B cell (primary cell): Measurements from ENCODE around the gene CMTM6. TPM values are rescaled to one million over a fixed set of nuclear protein-coding genes. Genes with fewer than 3 reads are reported as not detected.
A peak's percentile ranks its signal among the peaks of the same experiment; 100 is the strongest.

Source experiments
- ATAC-seq: fragments of 200-7000 bp; cut with Tn5 transposase; one replicate; pipeline ENCODE4 v1.10.0; 2021; ENCODE audit warnings: low read depth, mild to moderate bottlenecking, moderate number of reproducible peaks, moderate library complexity
- CTCF ChIA-PET: fragments of 350-600 bp; sonication (Branson Sonifier 250); formaldehyde crosslinking; loops from one replicate; lab custom pipeline; 2021; ENCODE audit warnings: antibody characterized with exemption, inconsistent platforms; lab: Charles Lee
- POLR2A ChIA-PET: fragments of 350-600 bp; sonication (Branson Sonifier 250); formaldehyde crosslinking; loops from one replicate; lab custom pipeline; 2021; ENCODE audit warnings: antibody characterized with exemption; lab: Charles Lee
- DNase-seq: peaks from one replicate; pipeline ENCODE4 v3.0.0; 2013
- H2AFZ ChIP-seq: 2 replicates; pipeline ENCODE4 v1.6.1; 2012; ENCODE audit warnings: mild to moderate bottlenecking, low read depth, low read length; ENCODE audit not compliant: insufficient read depth, poor library complexity, severe bottlenecking
- H3K27ac ChIP-seq, 2 donors: 1 replicate in 1 of 2; 2 replicates in 1 of 2; pipeline ENCODE4 v1.5.1; 2012 to 2013; ENCODE audit warnings: low read length in 2 of 2, mild to moderate bottlenecking in 2 of 2, moderate library complexity in 1 of 2
- H3K27me3 ChIP-seq, 4 experiments: fragments of 200-600 bp in 1 of 4; sonication (generic) in 1 of 4; replicated peaks in 1 of 4; 1 replicate in 2 of 4; 2 replicates in 2 of 4; pipeline versions ENCODE4 v1.6.1 to v1.7.0; 2013 to 2016; ENCODE audit warnings: low read length in 3 of 4, mild to moderate bottlenecking in 2 of 4, mixed read lengths in 1 of 4, moderate library complexity in 1 of 4; ENCODE audit not compliant: insufficient read depth in 4 of 4, control insufficient read depth in 3 of 4; ENCODE audit errors: control extremely low read depth in 1 of 4
- H3K36me3 ChIP-seq, 2 experiments: replicated peaks in 1 of 2; 1 replicate in 1 of 2; 2 replicates in 1 of 2; pipeline versions ENCODE4 v1.6.1 to v1.7.1; 2013; ENCODE audit warnings: low read length in 1 of 2; ENCODE audit not compliant: insufficient read depth in 2 of 2, control insufficient read depth in 1 of 2; ENCODE audit errors: control extremely low read depth in 1 of 2, extremely low read depth in 1 of 2
- H3K4me1 ChIP-seq, 2 donors: fragments of 200-600 bp in 1 of 2; sonication (generic) in 1 of 2; 1 replicate in 1 of 2; 2 replicates in 1 of 2; pipeline versions ENCODE4 v1.5.1 to v1.6.1; 2013 to 2017; ENCODE audit warnings: low read length in 2 of 2; ENCODE audit not compliant: control insufficient read depth in 2 of 2, insufficient read depth in 2 of 2
- H3K4me2 ChIP-seq: replicated peaks from 2 replicates; pipeline ENCODE3; 2012; ENCODE audit warnings: mild to moderate bottlenecking, low read depth, low read length; ENCODE audit not compliant: poor library complexity, severe bottlenecking
- H3K4me3 ChIP-seq, 5 experiments: fragments of 200-600 bp in 1 of 5; sonication (generic) in 1 of 5; 1 replicate in 3 of 5; 2 replicates in 2 of 5; pipeline versions ENCODE4 v1.5.1 to v1.7.0; 2011 to 2016; ENCODE audit warnings: low read length in 4 of 5, mild to moderate bottlenecking in 4 of 5, low read depth in 2 of 5, control low read depth in 1 of 5, moderate library complexity in 1 of 5; ENCODE audit not compliant: insufficient read depth in 1 of 5; ENCODE audit errors: control extremely low read depth in 1 of 5, extremely low read depth in 1 of 5
- H3K79me2 ChIP-seq: fragments of 200-600 bp; sonication (generic); one replicate; pipeline ENCODE4 v1.6.0; 2016; ENCODE audit warnings: low read length; ENCODE audit not compliant: control insufficient read depth, insufficient read depth
- H3K9ac ChIP-seq: fragments of 200-600 bp; sonication (generic); 2 replicates; pipeline ENCODE4 v1.6.1; 2017; ENCODE audit warnings: mild to moderate bottlenecking, low read length, moderate library complexity
- H3K9me3 ChIP-seq, 3 donors: one replicate each; pipeline versions ENCODE4 v1.6.1 to v1.7.1; 2013; ENCODE audit warnings: low read length in 2 of 3; ENCODE audit not compliant: control insufficient read depth in 2 of 3, insufficient read depth in 1 of 3; ENCODE audit errors: control extremely low read depth in 1 of 3
- H4K20me1 ChIP-seq: 2 replicates; pipeline ENCODE4 v1.6.0; 2012; ENCODE audit warnings: mild to moderate bottlenecking, low read length; ENCODE audit not compliant: insufficient read depth, control insufficient read depth, poor library complexity, severe bottlenecking
- H3K27ac Mint-ChIP-seq: one replicate; pipeline ENCODE4 v1.8.0; 2021; ENCODE audit warnings: mixed read lengths
- H3K27me3 Mint-ChIP-seq: one replicate; pipeline ENCODE4 v1.8.0; 2021; ENCODE audit warnings: mixed read lengths
- H3K4me1 Mint-ChIP-seq: one replicate; pipeline ENCODE4 v1.8.0; 2021; ENCODE audit warnings: mixed read lengths
- H3K4me3 Mint-ChIP-seq: one replicate; pipeline ENCODE4 v1.8.0; 2021; ENCODE audit warnings: mixed read lengths
- H3K9me3 Mint-ChIP-seq: one replicate; pipeline ENCODE4 v1.8.0; 2022; ENCODE audit warnings: mixed read lengths; ENCODE audit not compliant: insufficient read depth
- CTCF ChIP-seq: fragments of 200-600 bp; IDR thresholded peaks from one replicate; pipeline ENCODE4 v1.8.0; 2022; ENCODE audit warnings: antibody characterized with exemption, mild to moderate bottlenecking
- EZH2 ChIP-seq: IDR thresholded peaks from 2 replicates; pipeline ENCODE4 v1.6.1; 2012; ENCODE audit warnings: borderline replicate concordance, low read depth, mild to moderate bottlenecking, moderate library complexity, low read length; ENCODE audit not compliant: insufficient read depth, poor library complexity, severe bottlenecking
- WGBS: methylation state at CpG from one replicate; pipeline ENCODE4 v1.1.5; 2013; ENCODE audit warnings: missing lambda C conversion rate; ENCODE audit not compliant: insufficient coverage; 5-methylcytosine and 5-hydroxymethylcytosine counted together
- intact Hi-C: fragments of 100-400 bp; cut with micrococcal nuclease; formaldehyde crosslinking; loops from one replicate; pipeline ENCODE4 v1.10.0; 2022
- polyA plus RNA-seq: library from polyadenylated mRNA; depleted of rRNA; stranded (reverse); fragments of >200 nt; gene quantifications from 2 replicates; pipeline ENCODE4 v1.2.3, GENCODE V29; 2012
- total RNA-seq, 2 donors: library from RNA; stranded (reverse); fragments of 120-200 nt in 1 of 2; gene quantifications; 1 replicate in 1 of 2; 2 replicates in 1 of 2; pipeline versions ENCODE4 v1.2.3 to v1.2.4, GENCODE V29; 2013 to 2022

The CMTM6 gene
- total and polyA plus RNA-seq, 2 donors (not counting 1 experiment from before 2014, with no cell fraction given) = 19.2 to 66.3 TPM

GRCh38 chr3:32487781-32488473 is 14.7 kb downstream of the CMTM6 start:
- POLR2A ChIA-PET = interaction anchor here (0.5 to 0.6 kb wide), 2 partner anchors 112 to 154 kb away, joined by 3 read pairs; no protein-coding TSS in a partner anchor
- Mint-ChIP-seq H3K27ac (no peak overlapping the region), H3K4me3 (no peak overlapping the region), H3K27me3 (no peaks in the 10 kb centered on the region), H3K9me3 (no peaks in the 10 kb centered on the region), H3K4me1 (peaks cover 26% of the 10 kb centered on the region)
- Histone ChIP-seq H3K27me3 (no peaks in the 10 kb centered on the region), H3K27ac (peak overlapping the region in 1 of 2 donors; percentile 25), H3K79me2 (peaks cover 62% of the 10 kb centered on the region), H3K36me3 (peaks cover 18 to 46% of the 10 kb centered on the region in 2 experiments), H3K4me1 (peaks cover 13 to 24% of the 10 kb centered on the region in 2 donors), H4K20me1 (peaks cover 12% of the 10 kb centered on the region), H3K9ac (no peak overlapping the region), H2AFZ (no peak overlapping the region), H3K9me3 (no peaks in the 10 kb centered on the region), H3K4me2 (no peak overlapping the region), H3K4me3 (no peak overlapping the region)
- no peak for TF ChIP-seq EZH2
- TF ChIP-seq CTCF = no peak
- intact Hi-C loops = no loop called here
- CTCF ChIA-PET = no interaction called here
- DNase-seq = no peak
- ATAC-seq = no peak
- WGBS = no CpG with 5 or more reads among the region's 3 CpGs

GRCh38 chr3:32484436-32484835 is 18.2 kb downstream of the CMTM6 start:
- WGBS = no CpG with 5 or more reads among the region's 6 CpGs
- peaks cover 50% of the 10 kb centered on the region for H3K79me2 ChIP-seq
- Mint-ChIP-seq H3K9me3 (no peaks in the 10 kb centered on the region), H3K27me3 (no peaks in the 10 kb centered on the region), H3K4me3 (peak overlapping the region; percentile 68), H3K27ac (peak overlapping the region; percentile 75), H3K4me1 (peaks cover 30% of the 10 kb centered on the region)
- ATAC-seq (peak; percentile 83), DNase-seq (peak; percentile 86)
- H3K9me3 ChIP-seq = no peaks in the 10 kb centered on the region
- H3K4me3 ChIP-seq = peak overlapping the region; percentile 19 to 53 (median 31)
- ChIA-PET CTCF (interaction anchor here (1.2 to 6.7 kb wide), 7 partner anchors 12 to 214 kb away, joined by 3 to 62 read pairs (median 5); no protein-coding TSS in a partner anchor), POLR2A (interaction anchor here (0.5 to 0.9 kb wide), 4 partner anchors 11 to 91 kb away, joined by 3 to 14 read pairs (median 3); partner anchors contain the start of gene CMTM6)
- peak overlapping the region; percentile 85 to 94 for H3K27ac ChIP-seq
- no peaks in the 10 kb centered on the region for H4K20me1 ChIP-seq
- peaks cover 12 to 48% of the 10 kb centered on the region in 2 experiments for H3K36me3 ChIP-seq
- no peaks in the 10 kb centered on the region for H3K27me3 ChIP-seq
- H3K4me2 ChIP-seq = peak overlapping the region; percentile 71
- H2AFZ ChIP-seq = no peak overlapping the region
- TF ChIP-seq EZH2 = no peak
- TF ChIP-seq CTCF = no peak
- H3K9ac ChIP-seq = peak overlapping the region; percentile 55
- intact Hi-C loops = loop anchor here (1.0 to 2.0 kb wide), 2 partner anchors 14 to 18 kb away; partner anchors contain the start of gene CMTM6
- peaks cover 13 to 14% of the 10 kb centered on the region in 2 donors for H3K4me1 ChIP-seq
